Neural cell (in vitro differentiated cells): ENCODE results near the gene NPFFR1.

Source experiments
- EZH2 ChIP-seq: fragments of 200-600, 300-800 bp; shearing (Covaris generic), sonication (generic); IDR thresholded peaks from 2 replicates; pipeline ENCODE4 v1.6.1; 2014; ENCODE audit warnings: antibody characterized with exemption, low read length, borderline replicate concordance, mild to moderate bottlenecking; ENCODE audit not compliant: insufficient read depth, poor library complexity, severe bottlenecking
- POLR2AphosphoS5 ChIP-seq: IDR thresholded peaks from 2 replicates; pipeline ENCODE4 v1.6.1; 2012
- TF ChIP-seq, protein P1 (sequence below): fragments of 450-650 bp; IDR thresholded peaks from 2 replicates; pipeline ENCODE4 v1.5.1; 2014; ENCODE audit warnings: antibody characterized with exemption, mild to moderate bottlenecking, moderate library complexity; ENCODE audit not compliant: poor library complexity, severe bottlenecking

DNA sequence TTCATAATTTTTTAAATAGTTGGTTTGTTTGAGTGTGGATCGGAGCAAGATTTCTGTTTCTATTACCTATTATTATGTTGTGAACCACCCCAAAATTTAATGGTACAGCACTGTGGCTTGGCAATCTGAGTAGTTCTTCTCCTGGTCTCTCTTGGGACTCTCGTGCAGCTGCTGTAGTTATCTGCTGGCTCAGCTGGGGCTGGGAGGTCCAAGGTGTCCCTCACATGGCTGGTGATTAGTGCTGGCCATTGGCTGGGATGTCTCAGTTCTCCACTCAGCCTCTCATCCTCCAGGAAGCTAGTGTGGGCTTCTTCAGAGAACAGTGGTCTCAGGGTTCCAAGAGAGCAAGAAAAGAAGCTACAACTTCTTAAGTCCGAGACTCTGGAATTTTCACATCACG is 15.4 kb downstream of the NPFFR1 start:
- TF ChIP-seq EZH2 (no peak), POLR2AphosphoS5 (no peak)
- TF ChIP-seq, protein P1, sequence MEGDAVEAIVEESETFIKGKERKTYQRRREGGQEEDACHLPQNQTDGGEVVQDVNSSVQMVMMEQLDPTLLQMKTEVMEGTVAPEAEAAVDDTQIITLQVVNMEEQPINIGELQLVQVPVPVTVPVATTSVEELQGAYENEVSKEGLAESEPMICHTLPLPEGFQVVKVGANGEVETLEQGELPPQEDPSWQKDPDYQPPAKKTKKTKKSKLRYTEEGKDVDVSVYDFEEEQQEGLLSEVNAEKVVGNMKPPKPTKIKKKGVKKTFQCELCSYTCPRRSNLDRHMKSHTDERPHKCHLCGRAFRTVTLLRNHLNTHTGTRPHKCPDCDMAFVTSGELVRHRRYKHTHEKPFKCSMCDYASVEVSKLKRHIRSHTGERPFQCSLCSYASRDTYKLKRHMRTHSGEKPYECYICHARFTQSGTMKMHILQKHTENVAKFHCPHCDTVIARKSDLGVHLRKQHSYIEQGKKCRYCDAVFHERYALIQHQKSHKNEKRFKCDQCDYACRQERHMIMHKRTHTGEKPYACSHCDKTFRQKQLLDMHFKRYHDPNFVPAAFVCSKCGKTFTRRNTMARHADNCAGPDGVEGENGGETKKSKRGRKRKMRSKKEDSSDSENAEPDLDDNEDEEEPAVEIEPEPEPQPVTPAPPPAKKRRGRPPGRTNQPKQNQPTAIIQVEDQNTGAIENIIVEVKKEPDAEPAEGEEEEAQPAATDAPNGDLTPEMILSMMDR: no peak
